ENCODE data around the gene KRT17. TPM values are rescaled to one million over a fixed set of nuclear protein-coding genes. Genes with fewer than 3 reads are reported as not detected.

Gene KRT17
- total RNA-seq, 1 donor from 2014 or later: not detected

GRCh38 chr17:41633556-41634199 lies 9.3 kb upstream of the KRT17 start:
- intact Hi-C loops (cut with micrococcal nuclease): no loop called here

GRCh38 chr17:41632482-41633105 lies 8.2 kb upstream of the KRT17 start:
- H3K36me3 ChIP-seq: no peaks in the 10 kb centered on the region
- peaks cover 7% of the 10 kb centered on the region for H3K27me3 ChIP-seq (ENCODE audit: low read depth)
- peaks cover 12% of the 10 kb centered on the region for H3K4me1 ChIP-seq
- no peak overlapping the region for H3K27ac ChIP-seq (replicated peaks)
- no peak for DNase-seq
- TF ChIP-seq CTCF (IDR thresholded peaks at IDR 0.05; ENCODE audit: borderline replicate concordance): no peak
- intact Hi-C loops (cut with micrococcal nuclease): no loop called here
- no peak overlapping the region for H3K4me3 ChIP-seq
- H3K9me3 ChIP-seq (replicated peaks): no peaks in the 10 kb centered on the region

More at GRCh38 chr17:41633556-41634199, 9.3 kb upstream of the KRT17 start:
- no peak overlapping the region for H3K27ac ChIP-seq (replicated peaks)
- DNase-seq: no peak
- peaks cover 17% of the 10 kb centered on the region for H3K27me3 ChIP-seq (ENCODE audit: low read depth)
- H3K9me3 ChIP-seq (replicated peaks): no peaks in the 10 kb centered on the region
- no peak for TF ChIP-seq CTCF (IDR thresholded peaks at IDR 0.05; ENCODE audit: borderline replicate concordance)
- H3K4me3 ChIP-seq: no peak overlapping the region
- H3K36me3 ChIP-seq: no peaks in the 10 kb centered on the region
- H3K4me1 ChIP-seq: peaks cover 12% of the 10 kb centered on the region

GRCh38 chr17:41631898-41632285 lies 7.5 kb upstream of the KRT17 start:
- Histone ChIP-seq H3K9me3 (replicated peaks) (no peaks in the 10 kb centered on the region), H3K4me3 (no peak overlapping the region), H3K27me3 (ENCODE audit: low read depth) (peaks cover 5% of the 10 kb centered on the region), H3K27ac (replicated peaks) (no peak overlapping the region), H3K4me1 (peaks cover 12% of the 10 kb centered on the region), H3K36me3 (no peaks in the 10 kb centered on the region)
- intact Hi-C loops (cut with micrococcal nuclease): no loop called here
- no peak for DNase-seq
- TF ChIP-seq CTCF (IDR thresholded peaks at IDR 0.05; ENCODE audit: borderline replicate concordance): no peak

GRCh38 chr17:41631025-41631897 lies 6.9 kb upstream of the KRT17 start:
- Histone ChIP-seq H3K27me3 (ENCODE audit: low read depth) (peaks cover 5% of the 10 kb centered on the region), H3K9me3 (replicated peaks) (no peaks in the 10 kb centered on the region), H3K27ac (replicated peaks) (no peak overlapping the region), H3K36me3 (no peaks in the 10 kb centered on the region), H3K4me1 (peaks cover 12% of the 10 kb centered on the region), H3K4me3 (no peak overlapping the region)
- DNase-seq: no peak
- no peak for TF ChIP-seq CTCF (IDR thresholded peaks at IDR 0.05; ENCODE audit: borderline replicate concordance)
- intact Hi-C loops (cut with micrococcal nuclease): no loop called here

GRCh38 chr17:41629826-41630670 lies 5.7 kb upstream of the KRT17 start:
- intact Hi-C loops (cut with micrococcal nuclease): no loop called here
- Histone ChIP-seq H3K36me3 (no peaks in the 10 kb centered on the region), H3K4me3 (no peak overlapping the region), H3K4me1 (peaks cover 8% of the 10 kb centered on the region), H3K9me3 (replicated peaks) (no peaks in the 10 kb centered on the region), H3K27ac (replicated peaks) (no peak overlapping the region), H3K27me3 (ENCODE audit: low read depth) (peaks cover 6% of the 10 kb centered on the region)
- no peak for DNase-seq
- TF ChIP-seq CTCF (IDR thresholded peaks at IDR 0.05; ENCODE audit: borderline replicate concordance): no peak

Measured in left ventricle myocardium inferior (tissue), 1 donor.